ENCODE measurements around the gene MRI1.
"Not testable (repeated sequence)": the region's sequence is repeated elsewhere in the genome, so short reads cannot be mapped to it uniquely, and the experiment has no call there.

The MRI1 gene

GRCh38 chr19:13762635-13763235 lies 1.6 kb upstream of the MRI1 start:
- DNase-seq, result no peak

- DNase-seq, result no peak
Measured at GRCh38 chr19:13763265-13763664, 1.1 kb upstream of the MRI1 start.

GRCh38 chr19:13764821-13765394 lies 586 bp downstream of the MRI1 start:
- no peak for DNase-seq

- no peak for DNase-seq
Measured at GRCh38 chr19:13765395-13766094, 1.2 kb downstream of the MRI1 start.

- DNase-seq, result no peak
Measured at GRCh38 chr19:13766095-13766481, 1.8 kb downstream of the MRI1 start.

- DNase-seq, result no peak
Measured at GRCh38 chr19:13768510-13768909, 4.2 kb downstream of the MRI1 start.

GRCh38 chr19:13770013-13770635 lies 5.8 kb downstream of the MRI1 start:
- DNase-seq, result no peak

GRCh38 chr19:13774217-13775191 lies 10.2 kb downstream of the MRI1 start, which contains the start of gene C19orf53:
Gene C19orf53, plus strand, starts transcription at chr19:13774456. Its CDS starts 22 bp downstream, at chr19:13774478.
- DNase-seq, result peak; percentile 88

- no peak for DNase-seq
Measured at GRCh38 chr19:13778398-13778797, 14.1 kb downstream of the MRI1 start.

GRCh38 chr19:13778847-13779246 lies 14.5 kb downstream of the MRI1 start:
- no peak for DNase-seq

- not testable (repeated sequence) for DNase-seq
Measured at GRCh38 chr19:13779794-13780193, 15.5 kb downstream of the MRI1 start.

GRCh38 chr19:13781547-13781946 lies 17.2 kb downstream of the MRI1 start:
- DNase-seq, result peak; percentile 48

- no peak for DNase-seq
Measured at GRCh38 chr19:13782537-13782936, 18.2 kb downstream of the MRI1 start.

- no peak for DNase-seq
Measured at GRCh38 chr19:13783565-13784500, 19.5 kb downstream of the MRI1 start.

GRCh38 chr19:13784731-13785452 lies 20.6 kb downstream of the MRI1 start:
- no peak for DNase-seq

- no peak for DNase-seq
Measured at GRCh38 chr19:13788991-13789390, 24.7 kb downstream of the MRI1 start.

GRCh38 chr19:13790354-13790753 lies 26.0 kb downstream of the MRI1 start:
- DNase-seq, result no peak

- not testable (repeated sequence) for DNase-seq
Measured at GRCh38 chr19:13793317-13793716, 29.0 kb downstream of the MRI1 start.

- DNase-seq, result no peak
Measured at GRCh38 chr19:13794398-13794756, 30.1 kb downstream of the MRI1 start.

- DNase-seq, result peak; percentile 95
Measured at GRCh38 chr19:13794757-13795589, 30.7 kb downstream of the MRI1 start, which contains the start of gene ZSWIM4. Gene ZSWIM4, plus strand, starts transcription at chr19:13795443. Its CDS starts 206 bp downstream, at chr19:13795649.

Measured in NCI-H2227 treated with DMSO at 0.1 percent for 48 hours (cell line).